SU-DHL-6 (cell line): Measurements from ENCODE around the gene GRM8.

Experiments
- EZH2phosphoT487 ChIP-seq: fragments of 200-600 bp; sonication (generic), shearing (Covaris generic); conservative IDR thresholded peaks from 2 replicates; pipeline ENCODE4 v1.6.1; 2018; ENCODE audit warnings: mild to moderate bottlenecking, antibody characterized with exemption, low read length, moderate library complexity, mixed read lengths
- TF ChIP-seq, protein P1 (sequence below): fragments of 200-600 bp; sonication (generic); IDR thresholded peaks from one replicate; pipeline ENCODE4 v1.5.1; 2017; ENCODE audit warnings: antibody characterized with exemption, mild to moderate bottlenecking, low read length, moderate library complexity; ENCODE audit not compliant: insufficient read depth, poor library complexity, severe bottlenecking

DNA sequence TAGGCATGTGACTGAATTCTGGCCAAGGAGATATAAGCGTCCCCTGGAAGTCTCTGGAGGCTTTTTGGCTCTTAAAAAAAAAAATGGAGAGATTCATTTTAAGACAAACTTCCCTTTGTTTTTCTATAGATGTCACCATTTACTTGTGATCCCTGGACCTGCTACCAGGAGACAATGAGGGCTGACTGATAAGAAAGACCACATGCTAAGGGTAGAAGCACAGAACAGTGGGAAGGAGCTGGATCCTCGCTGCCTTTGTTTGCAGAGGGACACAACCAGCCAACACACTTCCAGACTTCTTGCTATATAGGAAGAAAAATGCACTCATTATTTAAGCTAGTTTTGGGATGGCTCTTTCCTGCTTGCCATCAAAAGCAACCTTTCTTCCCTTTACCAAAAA lies 172.2 kb downstream of the GRM8 start:
- TF ChIP-seq, protein P1, sequence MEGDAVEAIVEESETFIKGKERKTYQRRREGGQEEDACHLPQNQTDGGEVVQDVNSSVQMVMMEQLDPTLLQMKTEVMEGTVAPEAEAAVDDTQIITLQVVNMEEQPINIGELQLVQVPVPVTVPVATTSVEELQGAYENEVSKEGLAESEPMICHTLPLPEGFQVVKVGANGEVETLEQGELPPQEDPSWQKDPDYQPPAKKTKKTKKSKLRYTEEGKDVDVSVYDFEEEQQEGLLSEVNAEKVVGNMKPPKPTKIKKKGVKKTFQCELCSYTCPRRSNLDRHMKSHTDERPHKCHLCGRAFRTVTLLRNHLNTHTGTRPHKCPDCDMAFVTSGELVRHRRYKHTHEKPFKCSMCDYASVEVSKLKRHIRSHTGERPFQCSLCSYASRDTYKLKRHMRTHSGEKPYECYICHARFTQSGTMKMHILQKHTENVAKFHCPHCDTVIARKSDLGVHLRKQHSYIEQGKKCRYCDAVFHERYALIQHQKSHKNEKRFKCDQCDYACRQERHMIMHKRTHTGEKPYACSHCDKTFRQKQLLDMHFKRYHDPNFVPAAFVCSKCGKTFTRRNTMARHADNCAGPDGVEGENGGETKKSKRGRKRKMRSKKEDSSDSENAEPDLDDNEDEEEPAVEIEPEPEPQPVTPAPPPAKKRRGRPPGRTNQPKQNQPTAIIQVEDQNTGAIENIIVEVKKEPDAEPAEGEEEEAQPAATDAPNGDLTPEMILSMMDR, result no peak
- TF ChIP-seq EZH2phosphoT487, result no peak
